WERI-Rb-1 (cell line): ENCODE measurements around the gene MEGF11.

Experiments
- DNase-seq: peaks from one replicate; pipeline ENCODE4 v3.0.0-alpha.2; 2020
- H3K27ac ChIP-seq: fragments of 250-450 bp; sonication (Bioruptor Pico); 2 replicates; pipeline ENCODE4 v1.5.1; 2020; ENCODE audit warnings: mild to moderate bottlenecking, moderate library complexity
- H3K27me3 ChIP-seq: fragments of 250-450 bp; sonication (Bioruptor Pico); 2 replicates; pipeline ENCODE4 v1.5.1; 2021; ENCODE audit warnings: mild to moderate bottlenecking, low read depth, moderate library complexity; ENCODE audit not compliant: insufficient read depth, severe bottlenecking
- H3K36me3 ChIP-seq: fragments of 250-450 bp; sonication (Bioruptor Pico); 2 replicates; pipeline ENCODE4 v1.5.1; 2020; ENCODE audit warnings: mild to moderate bottlenecking, moderate library complexity
- H3K4me3 ChIP-seq: 2 replicates; pipeline ENCODE4 v1.5.1; 2011; ENCODE audit warnings: low read depth, mild to moderate bottlenecking, control low read depth, low read length
- H3K9me3 ChIP-seq: fragments of 250-450 bp; sonication (Bioruptor Pico); 2 replicates; pipeline ENCODE4 v1.5.1; 2021; ENCODE audit warnings: mild to moderate bottlenecking, moderate library complexity; ENCODE audit not compliant: severe bottlenecking
- TF ChIP-seq, protein P1 (sequence below): IDR thresholded peaks from 2 replicates; pipeline ENCODE4 v1.5.1; 2011; ENCODE audit warnings: low read depth, mild to moderate bottlenecking, control low read depth, inconsistent platforms, low read length

The MEGF11 gene

DNA sequence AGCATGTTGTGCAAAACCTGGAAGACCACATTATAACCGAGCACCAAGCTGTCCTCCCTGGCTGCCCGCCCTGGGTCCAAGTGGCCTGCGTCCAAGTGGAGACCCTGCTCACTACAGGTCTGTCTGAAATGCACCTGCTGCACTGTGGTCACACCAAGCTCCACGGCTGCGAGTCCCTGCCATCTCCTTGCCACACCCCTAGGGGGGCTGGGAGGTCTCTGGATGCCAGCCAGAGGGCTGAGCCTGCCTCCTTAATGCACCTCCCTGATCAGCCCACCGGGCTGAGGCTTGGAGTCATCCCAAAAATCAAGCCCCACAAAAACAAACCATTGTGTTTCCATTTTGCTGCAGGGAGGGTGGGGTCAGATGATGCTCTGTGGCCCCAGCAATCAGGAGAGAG is 187.1 kb downstream of the MEGF11 start:
- Histone ChIP-seq H3K27me3 (no peaks in the 10 kb centered on the region), H3K9me3 (peaks cover 3% of the 10 kb centered on the region), H3K36me3 (no peaks in the 10 kb centered on the region), H3K27ac (no peak overlapping the region), H3K4me3 (no peak overlapping the region)
- no peak for DNase-seq
- TF ChIP-seq, protein P1, sequence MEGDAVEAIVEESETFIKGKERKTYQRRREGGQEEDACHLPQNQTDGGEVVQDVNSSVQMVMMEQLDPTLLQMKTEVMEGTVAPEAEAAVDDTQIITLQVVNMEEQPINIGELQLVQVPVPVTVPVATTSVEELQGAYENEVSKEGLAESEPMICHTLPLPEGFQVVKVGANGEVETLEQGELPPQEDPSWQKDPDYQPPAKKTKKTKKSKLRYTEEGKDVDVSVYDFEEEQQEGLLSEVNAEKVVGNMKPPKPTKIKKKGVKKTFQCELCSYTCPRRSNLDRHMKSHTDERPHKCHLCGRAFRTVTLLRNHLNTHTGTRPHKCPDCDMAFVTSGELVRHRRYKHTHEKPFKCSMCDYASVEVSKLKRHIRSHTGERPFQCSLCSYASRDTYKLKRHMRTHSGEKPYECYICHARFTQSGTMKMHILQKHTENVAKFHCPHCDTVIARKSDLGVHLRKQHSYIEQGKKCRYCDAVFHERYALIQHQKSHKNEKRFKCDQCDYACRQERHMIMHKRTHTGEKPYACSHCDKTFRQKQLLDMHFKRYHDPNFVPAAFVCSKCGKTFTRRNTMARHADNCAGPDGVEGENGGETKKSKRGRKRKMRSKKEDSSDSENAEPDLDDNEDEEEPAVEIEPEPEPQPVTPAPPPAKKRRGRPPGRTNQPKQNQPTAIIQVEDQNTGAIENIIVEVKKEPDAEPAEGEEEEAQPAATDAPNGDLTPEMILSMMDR: no peak

DNA sequence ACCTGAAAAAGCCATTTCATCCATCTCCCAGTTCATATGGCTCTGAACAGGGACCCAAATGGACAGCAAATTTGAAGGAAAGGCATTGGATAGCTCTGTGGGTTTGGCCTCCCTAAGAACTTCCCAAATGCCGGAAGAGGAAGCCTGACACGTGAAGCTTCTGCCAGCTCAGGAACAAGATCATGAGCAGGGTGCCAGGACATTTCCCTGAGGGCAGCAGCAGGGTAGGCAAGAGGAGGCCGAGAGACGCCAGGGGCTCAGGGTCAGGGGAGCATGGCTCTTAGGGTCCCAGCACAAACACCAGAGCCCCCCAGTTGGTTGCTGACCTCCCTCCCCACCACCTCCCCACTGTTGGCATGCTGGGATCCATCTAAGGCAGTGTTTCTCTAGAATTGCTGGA is 187.5 kb downstream of the MEGF11 start:
- Histone ChIP-seq H3K27ac (no peak overlapping the region), H3K27me3 (no peaks in the 10 kb centered on the region), H3K4me3 (no peak overlapping the region)

DNA sequence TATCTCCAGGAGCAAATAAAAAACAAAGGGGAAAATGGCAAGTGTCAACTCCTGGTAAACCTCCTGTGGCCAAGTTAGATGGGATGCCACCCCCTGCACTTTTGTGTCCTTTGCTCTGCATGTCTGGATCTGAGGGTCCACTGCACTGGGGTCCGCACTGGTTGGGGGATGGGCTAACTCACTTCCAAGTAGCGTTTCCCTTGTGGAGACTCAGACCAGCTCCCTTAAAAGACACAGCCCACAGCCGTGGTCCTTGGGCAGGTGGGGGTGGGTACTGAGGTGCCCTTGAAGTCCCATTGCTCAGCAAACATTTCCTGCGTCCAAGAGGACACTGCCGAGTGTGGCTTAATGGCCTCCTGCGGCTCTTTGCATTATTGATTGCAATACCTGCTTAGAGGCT is 188.2 kb downstream of the MEGF11 start:
- no peaks in the 10 kb centered on the region for H3K27me3 ChIP-seq
- H3K27ac ChIP-seq: no peak overlapping the region
- TF ChIP-seq, protein P1: no peak
- H3K4me3 ChIP-seq: no peak overlapping the region
- peaks cover 3% of the 10 kb centered on the region for H3K9me3 ChIP-seq
- no peak for DNase-seq
- no peaks in the 10 kb centered on the region for H3K36me3 ChIP-seq

More for the DNA sequence above, 187.5 kb downstream of the MEGF11 start:
- Histone ChIP-seq H3K36me3 (no peaks in the 10 kb centered on the region), H3K9me3 (peaks cover 3% of the 10 kb centered on the region)
- no peak for DNase-seq
- TF ChIP-seq, protein P1: no peak

DNA sequence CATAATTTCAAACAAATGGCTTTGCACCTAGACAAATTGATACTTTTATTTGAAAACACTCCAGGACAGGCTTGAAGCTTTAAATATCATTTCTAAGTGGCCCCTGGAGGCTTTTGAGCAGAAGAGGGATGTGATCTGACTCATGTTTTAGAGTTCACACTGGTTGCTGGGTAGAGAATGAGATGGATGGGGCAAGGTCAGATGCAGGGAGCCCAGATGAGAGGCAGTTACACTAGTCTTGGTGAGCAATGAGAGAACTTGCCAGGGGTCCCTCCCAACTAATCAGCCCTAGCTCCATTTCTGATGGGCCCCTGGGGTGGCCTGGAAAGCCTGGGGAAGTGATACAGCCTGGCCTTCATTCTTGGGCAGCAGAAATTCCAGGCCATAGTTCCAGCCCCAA is 190.4 kb downstream of the MEGF11 start:
- no peak for DNase-seq
- Histone ChIP-seq H3K27ac (no peak overlapping the region), H3K9me3 (peaks cover 3% of the 10 kb centered on the region), H3K27me3 (no peaks in the 10 kb centered on the region), H3K36me3 (no peaks in the 10 kb centered on the region), H3K4me3 (no peak overlapping the region)
- TF ChIP-seq, protein P1: no peak

DNA sequence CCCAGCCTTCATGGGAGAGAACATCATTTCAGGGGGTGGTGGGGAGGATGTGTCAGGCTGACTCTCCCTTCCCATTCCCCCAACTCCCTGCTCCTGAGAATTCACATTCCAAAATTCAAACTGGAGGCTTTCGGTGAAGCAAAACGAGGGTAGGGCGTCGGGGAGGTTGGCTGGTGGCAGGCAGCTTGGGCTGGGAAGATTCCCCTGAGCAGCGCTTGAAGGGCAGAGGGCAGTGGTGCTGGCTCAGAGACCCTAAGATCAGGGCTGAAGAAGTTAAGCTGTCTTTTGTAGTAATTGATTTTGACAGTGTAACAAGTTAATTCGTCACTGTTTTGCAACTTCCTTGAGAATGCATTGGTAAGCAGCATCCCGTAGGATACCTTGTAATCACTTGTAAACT is 196.5 kb downstream of the MEGF11 start:
- H3K4me3 ChIP-seq: no peak overlapping the region
- TF ChIP-seq, protein P1: no peak
- H3K27me3 ChIP-seq: no peaks in the 10 kb centered on the region
- H3K9me3 ChIP-seq: no peaks in the 10 kb centered on the region
- H3K36me3 ChIP-seq: no peaks in the 10 kb centered on the region
- H3K27ac ChIP-seq: no peak overlapping the region
- DNase-seq: no peak

DNA sequence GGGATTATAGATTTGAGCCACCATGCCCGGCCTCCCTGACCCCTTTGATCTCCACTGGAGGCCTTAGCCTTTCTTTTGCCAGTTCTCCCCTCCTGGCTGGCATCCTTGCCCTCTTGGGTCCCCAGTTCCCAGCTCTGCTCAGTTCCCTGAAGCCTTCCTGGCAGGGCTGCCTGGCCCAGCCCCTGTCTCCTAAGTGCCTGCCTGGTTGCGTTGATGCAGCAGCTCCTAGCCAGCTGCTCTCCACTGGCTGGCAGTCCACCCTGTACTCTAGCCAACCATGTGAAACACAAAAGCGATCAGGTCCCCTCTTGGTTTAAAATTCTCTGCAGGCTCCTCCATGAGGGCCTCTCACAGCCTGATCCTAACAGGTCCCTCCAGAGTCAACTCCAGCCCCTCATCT is 199.6 kb downstream of the MEGF11 start:
- no peak for DNase-seq
- TF ChIP-seq, protein P1: no peak
- H3K27me3 ChIP-seq: no peaks in the 10 kb centered on the region
- no peaks in the 10 kb centered on the region for H3K9me3 ChIP-seq
- no peak overlapping the region for H3K4me3 ChIP-seq
- H3K27ac ChIP-seq: no peak overlapping the region
- H3K36me3 ChIP-seq: no peaks in the 10 kb centered on the region
